ENCODE data around the gene SDHAF1. TPM values are rescaled to one million over a fixed set of nuclear protein-coding genes. Genes with fewer than 3 reads are reported as not detected.

SDHAF1 gene
- total RNA-seq, 1 experiment from 2014 or later: 16.0 TPM

DNA sequence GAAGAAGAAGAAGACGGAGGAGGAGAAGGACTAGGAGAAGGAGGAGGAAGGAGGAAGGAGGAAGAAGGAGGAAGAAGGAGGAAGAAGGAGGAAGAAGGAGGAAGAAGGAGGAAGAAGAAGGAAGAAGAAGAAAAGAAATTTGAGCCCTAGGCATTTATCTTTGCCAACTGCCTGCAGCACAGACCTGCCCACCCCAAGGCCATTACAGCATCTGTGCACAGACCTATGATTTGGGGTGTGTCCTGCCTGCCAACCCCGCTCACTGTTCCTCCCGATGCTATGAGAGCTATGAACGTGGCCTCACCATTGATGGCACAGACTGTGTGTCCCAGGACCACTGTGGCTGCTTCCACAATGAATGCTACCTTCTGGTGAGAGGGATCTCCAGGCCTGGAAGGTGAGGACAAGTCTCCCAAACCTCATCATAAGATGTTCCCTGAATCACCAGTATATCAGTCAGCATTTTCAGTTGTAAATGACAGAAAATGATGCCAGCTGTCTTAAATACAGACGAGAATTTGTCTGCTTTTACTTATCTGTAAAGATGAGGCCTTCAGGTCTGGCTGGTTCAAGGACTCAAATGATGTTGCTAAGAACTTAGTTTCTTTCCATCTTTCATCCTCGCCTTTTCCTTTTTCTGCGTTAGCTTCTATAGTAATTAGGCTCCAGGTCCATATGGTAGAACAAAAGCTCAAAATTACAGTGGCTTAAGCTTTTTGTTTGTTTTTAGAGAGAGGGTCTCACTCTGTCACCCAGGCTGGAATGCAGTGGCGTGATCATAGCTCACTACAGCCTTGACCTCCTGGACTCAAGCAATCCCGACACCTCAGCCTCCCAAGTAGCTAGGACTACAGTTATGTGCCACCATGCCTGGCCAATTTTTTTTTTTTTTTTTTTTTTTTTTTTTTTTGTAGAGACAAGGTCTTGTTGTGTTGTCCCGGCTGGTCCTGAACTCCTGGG, 3.9 kb upstream of the SDHAF1 start:
- H3K27ac Mint-ChIP-seq: no peak overlapping the region
- Histone ChIP-seq H4K20me1 (ENCODE audit: control insufficient read depth, insufficient read depth, insufficient read length) (peaks cover 3% of the 10 kb centered on the region), H3K9ac (ENCODE audit: extremely low read depth, insufficient read length, low read length) (no peak overlapping the region), H3K9me3 (ENCODE audit: control insufficient read depth, low read depth, low read length) (no peaks in the 10 kb centered on the region), H4K91ac (ENCODE audit: insufficient read length, low read depth, low read length) (no peak overlapping the region), H3K23ac (ENCODE audit: insufficient read length, low read depth, low read length) (no peak overlapping the region), H3K4ac (ENCODE audit: low read depth, low read length) (no peak overlapping the region), H3K18ac (ENCODE audit: insufficient read length, low read depth, low read length) (no peak overlapping the region), H3K79me1 (ENCODE audit: insufficient read depth, low read depth, low read length, poor library complexity, severe bottlenecking) (no peaks in the 10 kb centered on the region), H2BK120ac (ENCODE audit: low read depth, low read length, poor library complexity, severe bottlenecking) (no peak overlapping the region), H3K14ac (ENCODE audit: insufficient read depth, low read length) (no peak overlapping the region), H3K27me3 (ENCODE audit: insufficient read depth, low read length) (no peaks in the 10 kb centered on the region; the same call in 1 of the 2 replicates), H3K4me2 (ENCODE audit: insufficient read depth, insufficient read length, low read length) (no peak overlapping the region), H2BK20ac (ENCODE audit: low read depth, low read length, poor library complexity, severe bottlenecking) (no peak overlapping the region), H2BK5ac (ENCODE audit: insufficient read length, low read length) (no peak overlapping the region), H3K79me2 (ENCODE audit: insufficient read depth, low read length) (no peaks in the 10 kb centered on the region), H2AFZ (ENCODE audit: low read length) (no peak overlapping the region), H3K56ac (ENCODE audit: insufficient read length, low read depth, low read length) (no peak overlapping the region), H2AK5ac (ENCODE audit: insufficient read length, low read length) (no peak overlapping the region), H4K8ac (replicated peaks; ENCODE audit: insufficient read length, low read depth, low read length) (no peak overlapping the region), H2BK12ac (ENCODE audit: insufficient read length, low read depth, low read length) (no peak overlapping the region), H3K4me1 (ENCODE audit: insufficient read depth, low read length) (no peaks in the 10 kb centered on the region), H3K23me2 (ENCODE audit: insufficient read length, low read depth, low read length, poor library complexity, severe bottlenecking) (peaks cover 6% of the 10 kb centered on the region), H3K27ac (ENCODE audit: insufficient read length, low read depth, low read length) (no peak overlapping the region), H3T11ph (ENCODE audit: low read length) (no peak overlapping the region), H4K5ac (ENCODE audit: insufficient read length, low read depth, low read length) (no peak overlapping the region), H2BK15ac (ENCODE audit: low read depth, low read length) (no peak overlapping the region)
- H3K36me3 Mint-ChIP-seq (ENCODE audit: insufficient read depth in 1 of 3, low read depth in 3 of 3): peaks cover 0 to 3% (median 0%) of the 10 kb centered on the region in 3 experiments; a peak in 2 of 7 replicates
- peaks cover 14 to 19% of the 10 kb centered on the region in 2 experiments for H3K4me1 Mint-ChIP-seq
- WGBS (ENCODE audit: extremely low coverage, insufficient read length, low lambda C conversion rate): no CpG with 5 or more reads among the region's 10 CpGs
- H3K27me3 Mint-ChIP-seq (ENCODE audit: low read depth): peaks cover 38% of the 10 kb centered on the region
- H3K4me3 Mint-ChIP-seq: no peak overlapping the region
- no peak for DNase-seq
- H3K9me3 Mint-ChIP-seq: no peaks in the 10 kb centered on the region; a peak in 2 of 5 replicates
- TF ChIP-seq, protein P1, sequence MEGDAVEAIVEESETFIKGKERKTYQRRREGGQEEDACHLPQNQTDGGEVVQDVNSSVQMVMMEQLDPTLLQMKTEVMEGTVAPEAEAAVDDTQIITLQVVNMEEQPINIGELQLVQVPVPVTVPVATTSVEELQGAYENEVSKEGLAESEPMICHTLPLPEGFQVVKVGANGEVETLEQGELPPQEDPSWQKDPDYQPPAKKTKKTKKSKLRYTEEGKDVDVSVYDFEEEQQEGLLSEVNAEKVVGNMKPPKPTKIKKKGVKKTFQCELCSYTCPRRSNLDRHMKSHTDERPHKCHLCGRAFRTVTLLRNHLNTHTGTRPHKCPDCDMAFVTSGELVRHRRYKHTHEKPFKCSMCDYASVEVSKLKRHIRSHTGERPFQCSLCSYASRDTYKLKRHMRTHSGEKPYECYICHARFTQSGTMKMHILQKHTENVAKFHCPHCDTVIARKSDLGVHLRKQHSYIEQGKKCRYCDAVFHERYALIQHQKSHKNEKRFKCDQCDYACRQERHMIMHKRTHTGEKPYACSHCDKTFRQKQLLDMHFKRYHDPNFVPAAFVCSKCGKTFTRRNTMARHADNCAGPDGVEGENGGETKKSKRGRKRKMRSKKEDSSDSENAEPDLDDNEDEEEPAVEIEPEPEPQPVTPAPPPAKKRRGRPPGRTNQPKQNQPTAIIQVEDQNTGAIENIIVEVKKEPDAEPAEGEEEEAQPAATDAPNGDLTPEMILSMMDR (conservative IDR thresholded peaks at IDR 0.05): no peak

Data from H9 (cell line).